HEK293 (cell line): ENCODE data around the gene RPS15.

ENCODE experiments used
- GLIS1 ChIP-seq: fragments of 450-650 bp; formaldehyde crosslinking; IDR thresholded peaks from 2 replicates; pipeline ENCODE4 v1.5.1; 2016; ENCODE audit warnings: missing biosample characterization, missing genetic modification characterization
- HOXD13 ChIP-seq: sonication (generic); formaldehyde crosslinking; IDR thresholded peaks from 2 replicates; pipeline ENCODE4 v1.8.0; 2022; ENCODE audit warnings: missing genetic modification reagents, borderline replicate concordance
- KLF9 ChIP-seq: fragments of 450-650 bp; formaldehyde crosslinking; IDR thresholded peaks from 2 replicates; pipeline ENCODE4 v1.5.1; 2016; ENCODE audit warnings: missing biosample characterization, missing genetic modification characterization, low read depth
- PRDM10 ChIP-seq: fragments of 450-650 bp; formaldehyde crosslinking; IDR thresholded peaks from 2 replicates; pipeline ENCODE4 v1.5.1; 2016; ENCODE audit warnings: missing biosample characterization, missing genetic modification characterization
- SALL2 ChIP-seq: fragments of 450-650 bp; formaldehyde crosslinking; IDR thresholded peaks from 2 replicates; pipeline ENCODE4 v1.5.0; 2017; ENCODE audit warnings: missing biosample characterization, mild to moderate bottlenecking, missing genetic modification characterization, borderline replicate concordance
- TCF7L2 ChIP-seq: IDR thresholded peaks from 2 replicates; pipeline ENCODE4 v1.6.1; 2011; ENCODE audit warnings: low read depth, mild to moderate bottlenecking, inconsistent platforms, low read length, moderate library complexity, borderline replicate concordance
- TSHZ1 ChIP-seq: fragments of 450-650 bp; formaldehyde crosslinking; IDR thresholded peaks from 2 replicates; pipeline ENCODE4 v1.5.1; 2016; ENCODE audit warnings: missing biosample characterization, missing genetic modification characterization, borderline replicate concordance
- ZBTB21 ChIP-seq: fragments of 450-650 bp; formaldehyde crosslinking; IDR thresholded peaks from 2 replicates; pipeline ENCODE4 v1.5.1; 2017; ENCODE audit warnings: missing biosample characterization, missing genetic modification characterization
- ZBTB48 ChIP-seq: fragments of 450-650 bp; formaldehyde crosslinking; IDR thresholded peaks from 2 replicates; pipeline ENCODE4 v1.5.1; 2016; ENCODE audit warnings: missing biosample characterization, missing genetic modification characterization
- ZFP3 ChIP-seq: fragments of 450-650 bp; formaldehyde crosslinking; IDR thresholded peaks from 2 replicates; pipeline ENCODE4 v1.5.1; 2016; ENCODE audit warnings: low read depth, missing biosample characterization, missing genetic modification characterization
- ZNF114 ChIP-seq: fragments of 450-650 bp; formaldehyde crosslinking; IDR thresholded peaks from 2 replicates; pipeline ENCODE4 v1.5.0; 2017; ENCODE audit warnings: missing biosample characterization, missing genetic modification characterization
- ZNF174 ChIP-seq: fragments of 450-650 bp; formaldehyde crosslinking; IDR thresholded peaks from 2 replicates; pipeline ENCODE4 v1.5.0; 2017; ENCODE audit warnings: missing biosample characterization, mild to moderate bottlenecking, missing genetic modification characterization
- ZNF302 ChIP-seq: fragments of 450-650 bp; formaldehyde crosslinking; IDR thresholded peaks from 2 replicates; pipeline ENCODE4 v1.5.1; 2016; ENCODE audit warnings: missing biosample characterization, missing genetic modification characterization, low read depth
- ZNF335 ChIP-seq: fragments of 450-650 bp; formaldehyde crosslinking; conservative IDR thresholded peaks from 2 replicates; pipeline ENCODE4 v1.5.1; 2016; ENCODE audit warnings: missing biosample characterization, missing genetic modification characterization
- ZNF416 ChIP-seq: fragments of 450-650 bp; formaldehyde crosslinking; IDR thresholded peaks from 2 replicates; pipeline ENCODE4 v1.5.1; 2016; ENCODE audit warnings: missing biosample characterization, missing genetic modification characterization
- ZNF521 ChIP-seq: fragments of 450-650 bp; formaldehyde crosslinking; IDR thresholded peaks from 2 replicates; pipeline ENCODE4 v1.5.1; 2017; ENCODE audit warnings: missing biosample characterization, mild to moderate bottlenecking, missing genetic modification characterization
- ZNF558 ChIP-seq: fragments of 450-650 bp; formaldehyde crosslinking; IDR thresholded peaks from 2 replicates; pipeline ENCODE4 v1.5.1; 2016; ENCODE audit warnings: missing biosample characterization, missing genetic modification characterization
- ZNF580 ChIP-seq: fragments of 450-650 bp; formaldehyde crosslinking; IDR thresholded peaks from 2 replicates; pipeline ENCODE4 v1.5.1; 2016; ENCODE audit warnings: missing biosample characterization, missing genetic modification characterization
- ZNF660 ChIP-seq: fragments of 450-650 bp; IDR thresholded peaks from 2 replicates; pipeline ENCODE4 v1.5.1; 2018; ENCODE audit warnings: missing biosample characterization, mild to moderate bottlenecking, missing genetic modification characterization
- ZNF677 ChIP-seq: fragments of 450-650 bp; IDR thresholded peaks from 2 replicates; pipeline ENCODE4 v1.5.0; 2018; ENCODE audit warnings: missing biosample characterization, mild to moderate bottlenecking, missing genetic modification characterization, moderate library complexity
- ZNF76 ChIP-seq: fragments of 450-650 bp; formaldehyde crosslinking; IDR thresholded peaks from 2 replicates; pipeline ENCODE4; 2016; ENCODE audit warnings: low read depth, missing biosample characterization, missing genetic modification characterization, borderline replicate concordance
- ZXDB ChIP-seq: fragments of 450-650 bp; formaldehyde crosslinking; IDR thresholded peaks from 2 replicates; pipeline ENCODE4 v1.5.1; 2016; ENCODE audit warnings: missing biosample characterization, missing genetic modification characterization
- TF ChIP-seq, protein P1 (sequence below): fragments of 450-650 bp; formaldehyde crosslinking; IDR thresholded peaks from 2 replicates; pipeline ENCODE4 v1.5.1; 2016; ENCODE audit warnings: missing biosample characterization, missing genetic modification characterization, borderline replicate concordance
- TF ChIP-seq, protein P2 (sequence below): fragments of 450-650 bp; formaldehyde crosslinking; IDR thresholded peaks from 2 replicates; pipeline ENCODE4 v1.5.1; 2016; ENCODE audit warnings: missing biosample characterization, missing genetic modification characterization, low read depth

The RPS15 gene

GRCh38 chr19:1406774-1407527 is 31.2 kb upstream of the RPS15 start (continued):
- TF ChIP-seq, protein P1, sequence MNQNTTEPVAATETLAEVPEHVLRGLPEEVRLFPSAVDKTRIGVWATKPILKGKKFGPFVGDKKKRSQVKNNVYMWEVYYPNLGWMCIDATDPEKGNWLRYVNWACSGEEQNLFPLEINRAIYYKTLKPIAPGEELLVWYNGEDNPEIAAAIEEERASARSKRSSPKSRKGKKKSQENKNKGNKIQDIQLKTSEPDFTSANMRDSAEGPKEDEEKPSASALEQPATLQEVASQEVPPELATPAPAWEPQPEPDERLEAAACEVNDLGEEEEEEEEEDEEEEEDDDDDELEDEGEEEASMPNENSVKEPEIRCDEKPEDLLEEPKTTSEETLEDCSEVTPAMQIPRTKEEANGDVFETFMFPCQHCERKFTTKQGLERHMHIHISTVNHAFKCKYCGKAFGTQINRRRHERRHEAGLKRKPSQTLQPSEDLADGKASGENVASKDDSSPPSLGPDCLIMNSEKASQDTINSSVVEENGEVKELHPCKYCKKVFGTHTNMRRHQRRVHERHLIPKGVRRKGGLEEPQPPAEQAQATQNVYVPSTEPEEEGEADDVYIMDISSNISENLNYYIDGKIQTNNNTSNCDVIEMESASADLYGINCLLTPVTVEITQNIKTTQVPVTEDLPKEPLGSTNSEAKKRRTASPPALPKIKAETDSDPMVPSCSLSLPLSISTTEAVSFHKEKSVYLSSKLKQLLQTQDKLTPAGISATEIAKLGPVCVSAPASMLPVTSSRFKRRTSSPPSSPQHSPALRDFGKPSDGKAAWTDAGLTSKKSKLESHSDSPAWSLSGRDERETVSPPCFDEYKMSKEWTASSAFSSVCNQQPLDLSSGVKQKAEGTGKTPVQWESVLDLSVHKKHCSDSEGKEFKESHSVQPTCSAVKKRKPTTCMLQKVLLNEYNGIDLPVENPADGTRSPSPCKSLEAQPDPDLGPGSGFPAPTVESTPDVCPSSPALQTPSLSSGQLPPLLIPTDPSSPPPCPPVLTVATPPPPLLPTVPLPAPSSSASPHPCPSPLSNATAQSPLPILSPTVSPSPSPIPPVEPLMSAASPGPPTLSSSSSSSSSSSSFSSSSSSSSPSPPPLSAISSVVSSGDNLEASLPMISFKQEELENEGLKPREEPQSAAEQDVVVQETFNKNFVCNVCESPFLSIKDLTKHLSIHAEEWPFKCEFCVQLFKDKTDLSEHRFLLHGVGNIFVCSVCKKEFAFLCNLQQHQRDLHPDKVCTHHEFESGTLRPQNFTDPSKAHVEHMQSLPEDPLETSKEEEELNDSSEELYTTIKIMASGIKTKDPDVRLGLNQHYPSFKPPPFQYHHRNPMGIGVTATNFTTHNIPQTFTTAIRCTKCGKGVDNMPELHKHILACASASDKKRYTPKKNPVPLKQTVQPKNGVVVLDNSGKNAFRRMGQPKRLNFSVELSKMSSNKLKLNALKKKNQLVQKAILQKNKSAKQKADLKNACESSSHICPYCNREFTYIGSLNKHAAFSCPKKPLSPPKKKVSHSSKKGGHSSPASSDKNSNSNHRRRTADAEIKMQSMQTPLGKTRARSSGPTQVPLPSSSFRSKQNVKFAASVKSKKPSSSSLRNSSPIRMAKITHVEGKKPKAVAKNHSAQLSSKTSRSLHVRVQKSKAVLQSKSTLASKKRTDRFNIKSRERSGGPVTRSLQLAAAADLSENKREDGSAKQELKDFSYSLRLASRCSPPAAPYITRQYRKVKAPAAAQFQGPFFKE (tag by site-specific recombination), result no peak
- TF ChIP-seq ZNF677 (tag by site-specific recombination) (peak; percentile 49; the same call in 1 of the 2 replicates), SALL2 (tag by site-specific recombination) (no peak), ZXDB (tag by site-specific recombination) (peak; percentile 100), KLF9 (tag by site-specific recombination) (peak; percentile 52; the same call in 1 of the 2 replicates), ZFP3 (no peak), ZNF174 (tag by site-specific recombination) (no peak), HOXD13 (no peak), ZNF660 (tag by site-specific recombination) (peak; percentile 69; the same call in 1 of the 2 replicates), ZNF521 (tag by site-specific recombination) (no peak), TSHZ1 (tag by site-specific recombination) (no peak), ZNF302 (tag by site-specific recombination) (no peak), ZBTB48 (tag by site-specific recombination) (no peak), ZNF558 (no peak), ZNF335 (tag by site-specific recombination) (peak; percentile 69), TCF7L2 (no peak), ZNF580 (0 out of 2 replicates have a peak, but pooled peaks have one; percentile 44), ZNF76 (tag by site-specific recombination) (peak; percentile 91), PRDM10 (0 out of 2 replicates have a peak, but pooled peaks have one; percentile 16), GLIS1 (tag by site-specific recombination) (peak; percentile 73), ZNF114 (tag by site-specific recombination) (no peak), ZBTB21 (tag by site-specific recombination) (no peak), ZNF416 (tag by site-specific recombination) (no peak)
- TF ChIP-seq, protein P2, sequence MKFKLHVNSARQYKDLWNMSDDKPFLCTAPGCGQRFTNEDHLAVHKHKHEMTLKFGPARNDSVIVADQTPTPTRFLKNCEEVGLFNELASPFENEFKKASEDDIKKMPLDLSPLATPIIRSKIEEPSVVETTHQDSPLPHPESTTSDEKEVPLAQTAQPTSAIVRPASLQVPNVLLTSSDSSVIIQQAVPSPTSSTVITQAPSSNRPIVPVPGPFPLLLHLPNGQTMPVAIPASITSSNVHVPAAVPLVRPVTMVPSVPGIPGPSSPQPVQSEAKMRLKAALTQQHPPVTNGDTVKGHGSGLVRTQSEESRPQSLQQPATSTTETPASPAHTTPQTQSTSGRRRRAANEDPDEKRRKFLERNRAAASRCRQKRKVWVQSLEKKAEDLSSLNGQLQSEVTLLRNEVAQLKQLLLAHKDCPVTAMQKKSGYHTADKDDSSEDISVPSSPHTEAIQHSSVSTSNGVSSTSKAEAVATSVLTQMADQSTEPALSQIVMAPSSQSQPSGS (tag by site-specific recombination), result no peak
